ENCODE measurements around the gene C12orf76. TPM values are rescaled to one million over a fixed set of nuclear protein-coding genes. Genes with fewer than 3 reads are reported as not detected.

The C12orf76 gene
- polyA plus RNA-seq, 1 donor from 2014 or later: 227 TPM

- H3K4me3 ChIP-seq (ENCODE audit: low read length): peak within 1 kb of the TSS; percentile 96
- no peaks in the 10 kb centered on the region for H3F3A ChIP-seq (ENCODE audit: insufficient read depth, low read length, poor library complexity, severe bottlenecking)
- no peaks in the 10 kb centered on the region for H3K36me3 ChIP-seq (ENCODE audit: insufficient read depth, low read length)
- H3K79me2 ChIP-seq (replicated peaks; ENCODE audit: insufficient read depth, low read length): peaks cover 26% of the 10 kb centered on the region
- H2AFZ ChIP-seq (ENCODE audit: low read depth, low read length): peak within 1 kb of the TSS; percentile 22
- H3K27me3 ChIP-seq (ENCODE audit: insufficient read depth, low read depth, low read length): no peaks in the 10 kb centered on the region
- peak within 1 kb of the TSS; percentile 79 for H3K4me2 ChIP-seq (ENCODE audit: low read length)
- H3K27ac ChIP-seq (ENCODE audit: low read length): peak within 1 kb of the TSS; percentile 23
- H3K9ac ChIP-seq (ENCODE audit: low read length): peak within 1 kb of the TSS; percentile 69
- H3K9me3 ChIP-seq (ENCODE audit: low read length): no peaks in the 10 kb centered on the region
- TF ChIP-seq MXI1 (conservative IDR thresholded peaks at IDR 0.05; ENCODE audit: poor library complexity, severe bottlenecking) (peak; percentile 78), RAD21 (conservative IDR thresholded peaks at IDR 0.05) (no peak), REST (IDR thresholded peaks at IDR 0.05; ENCODE audit: borderline replicate concordance) (peak; percentile 55), CTCF (IDR thresholded peaks at IDR 0.05; ENCODE audit: poor library complexity, severe bottlenecking) (peak; percentile 25), EP300 (conservative IDR thresholded peaks at IDR 0.05; ENCODE audit: poor library complexity, severe bottlenecking) (peak; percentile 60), TAF1 (IDR thresholded peaks at IDR 0.05; ENCODE audit: low read depth) (no peak), POLR2AphosphoS5 (IDR thresholded peaks at IDR 0.05) (peak; percentile 59), EZH2 (IDR thresholded peaks at IDR 0.05; ENCODE audit: borderline replicate concordance, insufficient read depth, low read length, poor library complexity, severe bottlenecking) (no peak)
- no peaks in the 10 kb centered on the region for H4K20me1 ChIP-seq (ENCODE audit: insufficient read depth)
- H3K9me2 ChIP-seq (ENCODE audit: insufficient read depth, low read length): no peaks in the 10 kb centered on the region
These were observed 49.2 kb downstream of the C12orf76 start, which contains the start of gene ANKRD13A for GRCh38 chr12:109998904-109999648. Gene ANKRD13A (plus strand): TSS chr12:109999430. CDS start chr12:109999689, 259 bp downstream.

GRCh38 chr12:109998241-109998903 lies 50.0 kb downstream of the C12orf76 start:
- TF ChIP-seq TAF1 (IDR thresholded peaks at IDR 0.05; ENCODE audit: low read depth) (no peak), EZH2 (IDR thresholded peaks at IDR 0.05; ENCODE audit: borderline replicate concordance, insufficient read depth, low read length, poor library complexity, severe bottlenecking) (no peak), SMC3 (conservative IDR thresholded peaks at IDR 0.05; ENCODE audit: poor library complexity) (no peak), EP300 (conservative IDR thresholded peaks at IDR 0.05; ENCODE audit: poor library complexity, severe bottlenecking) (no peak), RAD21 (conservative IDR thresholded peaks at IDR 0.05) (no peak)
- H3K27me3 ChIP-seq (ENCODE audit: insufficient read depth, low read depth, low read length): no peaks in the 10 kb centered on the region
- peak overlapping the region; percentile 22 for H2AFZ ChIP-seq (ENCODE audit: low read depth, low read length)
- H3K27ac ChIP-seq (ENCODE audit: low read length): peak overlapping the region; percentile 23
- H3K4me2 ChIP-seq (ENCODE audit: low read length): peak overlapping the region; percentile 70
- no peaks in the 10 kb centered on the region for H4K20me1 ChIP-seq (ENCODE audit: insufficient read depth)
- no peaks in the 10 kb centered on the region for H3K9me2 ChIP-seq (ENCODE audit: insufficient read depth, low read length)
- no peaks in the 10 kb centered on the region for H3F3A ChIP-seq (ENCODE audit: insufficient read depth, low read length, poor library complexity, severe bottlenecking)
- peak overlapping the region; percentile 96 for H3K4me3 ChIP-seq (ENCODE audit: low read length)
- no peaks in the 10 kb centered on the region for H3K36me3 ChIP-seq (ENCODE audit: insufficient read depth, low read length)
- H3K9ac ChIP-seq (ENCODE audit: low read length): peak overlapping the region; percentile 69
- H3K9me3 ChIP-seq (ENCODE audit: low read length): no peaks in the 10 kb centered on the region
- H3K79me2 ChIP-seq (replicated peaks; ENCODE audit: insufficient read depth, low read length): peaks cover 33% of the 10 kb centered on the region

Measured in neural cell (in vitro differentiated cells).